ENCODE data around the gene LETM1.

Gene LETM1

DNA sequence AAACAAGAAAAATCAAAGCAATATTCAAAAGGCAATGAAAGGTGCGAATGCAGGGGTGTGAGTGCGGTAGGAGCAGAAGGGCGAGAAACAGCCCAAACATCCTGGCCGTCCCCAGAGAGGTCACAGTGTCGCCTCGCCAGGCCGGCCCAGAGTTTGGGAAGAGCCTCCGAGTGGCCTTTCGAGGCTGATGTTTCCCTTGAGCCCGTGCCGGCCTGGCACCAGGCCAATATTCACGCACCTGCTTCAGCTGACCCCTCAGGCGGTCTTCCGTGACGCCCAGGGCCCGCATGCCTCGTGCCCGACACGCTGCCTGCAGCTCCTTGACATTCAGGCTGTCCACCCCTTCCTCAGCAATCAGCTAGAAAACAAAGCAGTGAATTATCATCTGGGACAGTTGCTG is 30.6 kb downstream of the LETM1 start:
- DNase-seq (ENCODE audit: low spot score), result no peak

GRCh38 chr4:1824746-1825145 is 31.2 kb downstream of the LETM1 start:
- no peak for DNase-seq (ENCODE audit: low spot score)

DNA sequence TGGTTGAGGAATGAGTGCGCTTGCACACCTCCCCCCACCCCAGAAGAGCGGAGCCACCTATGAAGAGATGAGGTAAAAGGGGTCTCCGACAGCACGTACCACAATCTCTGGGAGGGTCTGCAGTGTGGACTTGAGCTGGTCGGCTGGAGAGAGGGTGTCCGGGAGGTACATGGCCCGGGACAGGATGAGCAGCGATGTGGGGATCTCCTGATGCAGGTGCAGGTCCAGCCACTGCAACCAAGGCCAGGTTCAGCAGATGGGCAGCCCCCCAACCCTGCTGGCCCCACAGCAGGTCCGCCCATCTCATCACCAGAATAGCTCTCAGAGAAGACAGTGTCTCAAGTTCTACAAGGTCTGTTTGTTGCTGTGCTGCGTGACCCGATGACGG is 32.4 kb downstream of the LETM1 start:
- DNase-seq (ENCODE audit: low spot score), result no peak

DNA sequence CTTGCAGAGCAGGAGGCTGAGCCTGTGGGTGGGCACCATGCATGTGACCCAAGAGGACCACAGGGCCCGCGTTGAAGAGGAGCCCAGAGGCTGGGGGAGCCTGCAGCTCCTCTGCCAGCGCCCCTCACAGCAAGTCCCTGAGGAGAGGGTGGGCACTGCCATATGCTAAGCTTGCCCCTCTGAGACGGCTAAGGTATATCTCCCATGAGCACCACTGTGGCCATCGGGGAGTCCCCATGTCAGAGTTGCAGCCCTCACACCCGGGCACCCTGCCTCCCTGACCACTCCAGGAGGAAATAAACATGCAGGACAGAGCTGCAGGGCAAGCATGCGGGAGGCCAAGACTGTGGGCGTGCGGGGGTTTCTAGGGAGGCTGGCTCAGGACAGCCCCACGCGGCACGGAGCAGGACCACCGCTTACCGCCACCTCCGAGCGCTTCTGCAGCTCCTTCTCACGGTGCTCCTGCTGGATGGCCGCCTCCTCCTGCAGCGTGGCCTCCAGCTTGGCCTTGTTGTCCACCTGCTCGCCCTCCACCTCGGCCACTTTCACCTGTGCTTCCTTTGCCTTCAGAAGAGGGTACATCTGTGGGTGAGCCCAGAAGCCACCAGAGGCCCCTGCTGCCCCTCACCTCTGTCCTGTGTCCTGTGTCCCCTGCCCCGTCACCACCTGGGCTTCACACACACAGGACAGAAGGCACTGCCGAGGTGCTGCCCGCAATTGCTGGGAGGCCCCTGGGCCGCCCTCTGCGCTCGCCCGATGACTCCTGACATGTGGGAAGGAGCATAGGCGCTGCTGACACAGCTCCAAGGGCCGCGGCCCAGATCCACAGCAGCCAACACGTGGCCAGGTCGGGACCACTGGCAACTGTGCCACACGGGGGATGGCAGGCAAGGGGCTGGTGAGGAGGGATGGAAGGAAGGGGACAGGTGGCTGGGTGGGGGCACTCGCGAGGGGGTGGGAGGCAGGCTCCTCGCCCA is 33.1 kb downstream of the LETM1 start:
- DNase-seq (ENCODE audit: low spot score), result no peak

DNA sequence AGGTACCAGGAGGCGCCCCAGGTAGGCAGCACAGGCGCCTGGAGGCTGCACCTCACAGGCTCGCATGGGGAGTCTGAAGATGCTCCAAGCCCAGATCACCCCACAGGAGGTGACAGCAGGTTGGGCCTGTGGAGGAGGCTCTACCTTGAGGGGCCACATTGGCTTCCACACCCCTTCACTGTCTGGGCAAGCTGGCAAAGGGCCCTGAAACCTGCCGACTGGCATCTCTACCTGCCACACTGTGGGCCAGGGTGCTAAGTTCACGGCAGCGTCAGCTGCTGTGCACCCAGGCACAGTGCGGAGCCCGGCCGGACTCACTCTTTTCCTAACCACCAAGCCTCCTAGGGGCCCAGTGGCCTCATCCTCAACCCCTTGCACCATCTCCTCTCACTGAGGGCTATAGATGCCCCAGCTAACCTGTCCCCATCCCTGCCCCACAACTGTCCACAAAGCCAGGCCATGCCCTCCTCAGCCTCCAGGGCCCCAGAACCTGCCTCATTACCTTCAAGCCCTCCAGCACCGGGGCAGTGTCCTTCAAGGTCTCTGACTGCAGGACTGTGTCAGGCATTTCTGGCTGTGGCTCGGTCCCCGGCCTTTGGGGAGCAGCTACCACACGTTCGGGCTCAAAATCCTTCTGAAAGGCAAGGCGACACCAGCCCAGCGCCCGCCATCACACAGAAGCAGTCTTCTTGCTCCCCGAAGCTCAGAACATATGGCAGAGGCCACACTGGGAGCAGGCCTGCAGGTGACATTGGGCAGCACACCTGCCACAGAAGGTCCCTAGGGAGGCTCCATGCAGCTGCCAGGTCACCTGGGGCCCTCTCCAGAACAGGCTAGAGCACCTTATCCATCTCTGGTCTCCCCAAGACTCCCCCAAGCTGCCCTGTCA is 34.0 kb downstream of the LETM1 start:
- no peak for DNase-seq (ENCODE audit: low spot score)

DNA sequence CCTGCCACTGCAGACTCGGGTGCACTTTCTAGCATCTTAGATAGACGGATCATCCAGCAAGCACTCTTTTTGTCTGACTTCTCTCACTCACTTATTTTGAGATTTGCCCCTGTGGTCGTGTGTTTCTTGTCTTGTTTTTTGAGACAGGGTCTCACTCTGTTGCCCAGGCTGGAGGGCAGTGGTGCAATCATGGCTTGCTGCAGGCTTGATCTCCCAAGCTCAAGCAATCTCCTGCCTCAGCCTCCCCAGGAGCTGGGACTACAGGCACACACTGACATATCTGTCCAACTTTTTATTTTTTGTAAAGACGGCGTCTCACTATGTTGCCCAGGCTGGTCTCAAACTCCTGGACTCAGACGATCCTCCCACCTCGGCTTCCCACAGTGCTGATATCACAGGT is 36.1 kb downstream of the LETM1 start:
- DNase-seq (ENCODE audit: low spot score), result no peak

DNA sequence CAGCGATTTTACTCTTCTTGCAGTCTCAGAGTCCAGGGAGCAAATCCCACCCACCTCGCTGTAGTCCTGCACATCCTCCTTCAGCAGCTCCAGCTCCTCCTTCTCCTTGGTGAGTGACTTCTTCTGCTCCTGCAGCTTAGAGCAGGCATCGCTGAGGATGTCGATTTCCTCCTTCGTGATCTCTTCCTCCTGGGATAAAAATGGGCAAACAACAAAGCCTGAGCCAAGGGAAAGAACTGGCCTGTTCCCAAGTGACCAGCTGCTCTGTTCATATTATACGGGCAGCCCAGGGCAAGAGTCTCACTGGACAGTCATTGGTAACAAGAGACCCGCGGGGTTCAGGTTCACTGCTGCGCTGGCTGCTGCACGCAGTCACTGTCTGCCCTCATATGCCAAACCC is 36.7 kb downstream of the LETM1 start:
- no peak for DNase-seq (ENCODE audit: low spot score)

- no peak for DNase-seq (ENCODE audit: low spot score)
These were observed 39.7 kb downstream of the LETM1 start for GRCh38 chr4:1815997-1816860.

DNA sequence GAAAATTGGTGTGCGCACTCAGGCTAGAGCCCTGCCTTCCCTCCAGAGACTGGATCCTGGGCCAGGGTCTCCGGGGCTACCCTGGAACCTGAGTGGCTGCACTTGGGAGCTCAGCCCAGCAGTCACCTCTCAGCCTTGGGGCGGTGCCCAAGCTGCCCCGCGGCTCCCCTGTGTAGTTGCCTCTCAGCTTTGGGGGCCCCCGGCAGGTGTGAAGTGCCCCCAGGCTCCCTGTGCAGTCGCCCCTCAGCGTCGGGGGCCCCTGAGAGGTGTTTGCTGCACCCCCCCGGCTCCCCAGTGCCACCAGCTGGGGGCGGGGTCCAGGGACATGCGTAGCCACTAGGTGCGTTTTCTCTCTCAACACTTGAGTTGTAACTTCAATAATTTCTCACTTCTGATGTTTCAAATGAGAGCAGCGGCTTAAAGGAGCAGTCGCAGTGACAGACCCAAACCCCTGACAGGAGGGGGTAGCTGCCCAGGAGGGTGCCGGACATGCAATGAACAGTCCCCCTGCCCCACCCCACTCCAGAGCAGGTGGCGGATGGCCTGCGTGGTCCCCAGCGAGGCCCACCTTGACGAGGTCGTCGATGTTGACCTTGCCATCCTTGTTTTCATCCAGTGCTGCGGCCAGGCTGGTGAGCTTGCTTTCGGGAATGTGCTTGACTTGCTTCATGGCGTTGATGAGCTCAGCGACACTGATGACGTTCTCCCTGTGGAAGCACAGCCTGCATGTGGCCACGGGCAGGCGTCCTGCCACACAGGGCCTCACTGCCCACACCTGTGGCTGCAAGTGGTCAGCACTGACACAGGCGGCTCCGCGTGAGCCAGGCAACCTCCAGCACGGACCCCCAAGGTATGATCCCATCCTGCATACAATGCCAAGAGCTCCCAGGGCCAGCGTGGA is 40.6 kb downstream of the LETM1 start:
- DNase-seq (ENCODE audit: low spot score), result no peak

GRCh38 chr4:1814453-1814852 is 41.5 kb downstream of the LETM1 start:
- DNase-seq (ENCODE audit: low spot score), result no peak

DNA sequence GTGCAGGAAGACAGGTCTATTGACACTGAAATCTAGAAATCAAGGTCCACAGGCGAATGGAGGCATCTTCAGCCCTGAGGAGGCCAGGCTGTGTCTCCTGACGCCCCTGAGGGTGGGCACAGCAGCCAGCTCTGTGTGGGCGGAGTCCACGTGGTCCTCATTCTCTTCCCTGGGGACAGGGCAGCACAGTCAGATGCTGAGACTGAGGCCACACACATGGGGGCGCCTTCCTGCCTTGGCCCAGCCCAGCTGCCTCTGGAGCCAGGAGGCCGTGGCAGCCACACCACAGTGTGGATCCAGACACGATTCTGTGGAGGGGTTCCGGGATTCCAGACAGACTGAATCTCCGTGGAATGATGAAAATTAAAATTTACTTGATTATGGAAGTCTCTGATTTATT is 42.0 kb downstream of the LETM1 start:
- DNase-seq (ENCODE audit: low spot score), result no peak

- no peak for DNase-seq (ENCODE audit: low spot score)
These were observed 42.7 kb downstream of the LETM1 start for GRCh38 chr4:1813231-1813630.

- DNase-seq (ENCODE audit: low spot score), result no peak
These were observed 43.2 kb downstream of the LETM1 start for GRCh38 chr4:1812720-1813119.

GRCh38 chr4:1810765-1811164 is 45.2 kb downstream of the LETM1 start:
- no peak for DNase-seq (ENCODE audit: low spot score)

- DNase-seq (ENCODE audit: low spot score), result peak; percentile 93
These were observed 46.0 kb downstream of the LETM1 start for GRCh38 chr4:1809754-1810502.

DNA sequence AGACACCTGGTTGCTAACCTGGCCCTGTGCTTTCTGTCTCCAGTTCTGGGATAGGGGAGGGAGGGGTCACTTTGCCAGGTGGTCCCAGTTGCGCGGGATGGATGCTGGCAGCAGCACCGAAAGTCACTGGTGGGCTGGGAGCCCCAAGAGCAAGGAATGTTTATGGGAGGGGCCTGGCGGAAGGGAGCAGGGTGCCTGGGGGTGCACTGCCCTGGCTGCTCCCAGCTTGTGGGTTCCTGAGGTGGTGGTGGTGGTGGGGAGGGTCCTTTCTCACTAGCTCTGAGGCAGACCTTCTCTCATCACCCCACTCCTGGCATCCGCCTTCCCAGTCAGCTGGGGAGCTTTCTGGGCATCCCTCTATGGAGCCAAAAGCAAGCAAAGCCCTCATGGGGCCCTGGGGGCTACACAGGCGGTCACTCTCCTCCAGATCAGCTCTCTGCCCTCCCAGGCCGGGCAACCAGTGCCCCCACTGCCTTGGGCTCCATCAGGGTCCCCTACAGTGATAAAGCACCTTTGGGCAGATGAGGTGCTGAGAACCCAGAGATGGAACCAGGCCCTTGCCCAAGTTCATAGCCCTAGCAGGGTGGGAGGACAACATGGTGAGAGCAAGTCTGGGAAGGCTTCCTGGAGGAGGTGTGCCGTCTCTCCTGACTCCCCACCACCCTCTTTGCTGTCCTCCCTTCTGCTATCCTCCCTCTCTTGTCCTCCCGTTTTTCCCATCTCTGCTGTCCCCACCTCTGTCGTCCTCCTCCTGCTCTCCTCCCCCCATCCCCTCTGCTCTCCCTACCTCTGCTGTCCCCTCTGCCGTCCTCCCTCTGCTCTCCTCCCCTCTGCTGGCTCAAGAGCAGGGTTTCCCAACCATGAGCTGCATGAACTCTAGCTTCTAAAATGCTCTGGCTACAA is 46.9 kb downstream of the LETM1 start:
- no peak for DNase-seq (ENCODE audit: low spot score)

GRCh38 chr4:1808396-1808795 is 47.6 kb downstream of the LETM1 start:
- no peak for DNase-seq (ENCODE audit: low spot score)

DNA sequence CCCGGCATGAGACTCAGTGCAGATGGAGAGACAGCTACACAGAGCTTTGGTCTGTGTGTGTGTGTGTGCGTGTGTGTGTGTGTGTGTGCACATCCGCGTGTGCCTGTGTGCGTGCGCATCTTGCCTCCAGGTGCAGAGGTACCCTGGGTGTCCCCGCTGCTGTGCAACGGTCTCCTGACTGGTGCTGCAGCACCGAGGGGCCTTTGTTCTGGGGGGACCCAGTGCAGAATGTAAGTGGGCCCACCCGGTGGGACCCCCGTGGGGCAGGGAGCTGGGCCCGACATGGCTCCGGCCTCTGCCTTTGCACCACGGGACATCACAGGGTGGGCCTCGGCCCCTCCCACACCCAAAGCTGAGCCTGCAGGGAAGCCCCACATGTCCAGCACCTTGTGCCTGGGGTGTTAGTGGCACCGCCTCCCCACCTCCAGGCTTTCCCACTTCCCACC is 48.6 kb downstream of the LETM1 start:
- no peak for DNase-seq (ENCODE audit: low spot score)

All from AG08396 (cell line).